Mesenchymal stem cell (in vitro differentiated cells and primary cell): ENCODE measurements around the gene IL36G.

Experiments
- DNase-seq: peaks from one replicate; pipeline ENCODE4 v3.0.0-alpha.2; 2013
- H2AFZ ChIP-seq: one replicate; pipeline ENCODE4 v1.6.1; 2013; ENCODE audit warnings: low read depth, mild to moderate bottlenecking, control low read depth, inconsistent platforms, low read length, moderate library complexity
- H2AK5ac ChIP-seq: 2 replicates; pipeline ENCODE4 v1.6.1; 2013; ENCODE audit warnings: low read length, moderate library complexity, mild to moderate bottlenecking, inconsistent platforms; ENCODE audit not compliant: severe bottlenecking
- H2BK120ac ChIP-seq: one replicate; pipeline ENCODE4 v1.6.1; 2013; ENCODE audit warnings: low read depth, mild to moderate bottlenecking, inconsistent platforms, low read length, moderate library complexity
- H2BK12ac ChIP-seq, 2 experiments: one replicate each; pipeline ENCODE4 v1.6.1; 2013; ENCODE audit warnings: inconsistent platforms in 2 of 2, low read length in 2 of 2, mild to moderate bottlenecking in 2 of 2, moderate library complexity in 2 of 2, control low read depth in 1 of 2
- H2BK15ac ChIP-seq: one replicate; pipeline ENCODE4 v1.6.1; 2013; ENCODE audit warnings: mild to moderate bottlenecking, low read depth, inconsistent platforms; ENCODE audit not compliant: poor library complexity, severe bottlenecking
- H2BK5ac ChIP-seq: 2 replicates; pipeline ENCODE4 v1.6.1; 2013; ENCODE audit warnings: low read depth, mild to moderate bottlenecking, low read length, control low read depth, inconsistent platforms; ENCODE audit not compliant: poor library complexity, severe bottlenecking
- H3K14ac ChIP-seq, 2 experiments: one replicate each; pipeline ENCODE4 v1.6.1; 2013; ENCODE audit warnings: inconsistent platforms in 2 of 2, low read length in 2 of 2, control low read depth in 1 of 2, mild to moderate bottlenecking in 1 of 2, moderate library complexity in 1 of 2
- H3K18ac ChIP-seq, 2 experiments: one replicate each; pipeline ENCODE4 v1.6.1; 2013; ENCODE audit warnings: inconsistent platforms in 2 of 2, low read length in 2 of 2, control low read depth in 1 of 2, low read depth in 1 of 2, mild to moderate bottlenecking in 1 of 2
- H3K23ac ChIP-seq, 2 experiments: one replicate each; pipeline ENCODE4 v1.6.1; 2013; ENCODE audit warnings: inconsistent platforms in 2 of 2, low read length in 2 of 2, mild to moderate bottlenecking in 2 of 2, moderate library complexity in 2 of 2, control low read depth in 1 of 2
- H3K27ac ChIP-seq: 2 replicates; pipeline ENCODE4 v1.5.1; 2013; ENCODE audit warnings: mild to moderate bottlenecking, moderate library complexity, low read length, control low read depth, inconsistent platforms; ENCODE audit not compliant: poor library complexity, severe bottlenecking
- H3K27me3 ChIP-seq, 2 experiments: 2 replicates each; pipeline versions ENCODE4 v1.6.1 to v1.7.0; 2013; ENCODE audit warnings: low read length in 2 of 2, mild to moderate bottlenecking in 2 of 2, moderate library complexity in 2 of 2, control low read depth in 1 of 2, inconsistent platforms in 1 of 2; ENCODE audit not compliant: control insufficient read depth in 1 of 2, insufficient read depth in 1 of 2
- H3K36me3 ChIP-seq, 2 experiments: 2 replicates each; pipeline versions ENCODE4 v1.6.1 to v1.7.0; 2013; ENCODE audit warnings: low read length in 2 of 2, control low read depth in 1 of 2, inconsistent platforms in 1 of 2, low read depth in 1 of 2, mild to moderate bottlenecking in 1 of 2; ENCODE audit not compliant: insufficient read depth in 2 of 2, control insufficient read depth in 1 of 2
- H3K4ac ChIP-seq, 2 experiments: one replicate each; pipeline ENCODE4 v1.6.1; 2013; ENCODE audit warnings: inconsistent platforms in 2 of 2, low read length in 2 of 2, mild to moderate bottlenecking in 2 of 2, moderate library complexity in 2 of 2, control low read depth in 1 of 2, low read depth in 1 of 2
- H3K4me1 ChIP-seq: 2 replicates; pipeline ENCODE4 v1.6.1; 2013; ENCODE audit warnings: low read depth, low read length, control low read depth; ENCODE audit not compliant: control insufficient read depth, insufficient read depth
- H3K4me2 ChIP-seq: 2 replicates; pipeline ENCODE4 v1.6.1; 2013; ENCODE audit warnings: low read length, mild to moderate bottlenecking, inconsistent platforms; ENCODE audit not compliant: poor library complexity, severe bottlenecking
- H3K4me3 ChIP-seq, 2 experiments: 2 replicates each; pipeline versions ENCODE4 v1.5.1 to v1.7.0; 2013; ENCODE audit warnings: low read length in 2 of 2, mild to moderate bottlenecking in 2 of 2, control low read depth in 1 of 2, low read depth in 1 of 2; ENCODE audit not compliant: insufficient read depth in 1 of 2
- H3K79me1 ChIP-seq: replicated peaks from 2 replicates; pipeline ENCODE4 v1.6.1; 2013; ENCODE audit warnings: mild to moderate bottlenecking, control low read depth, low read length, inconsistent platforms; ENCODE audit not compliant: poor library complexity, severe bottlenecking
- H3K9ac ChIP-seq: 2 replicates; pipeline ENCODE4 v1.7.0; 2013; ENCODE audit warnings: mild to moderate bottlenecking, low read length, moderate library complexity
- H3K9me3 ChIP-seq: 2 replicates; pipeline ENCODE4 v1.7.0; 2013; ENCODE audit warnings: mild to moderate bottlenecking, low read length; ENCODE audit not compliant: control insufficient read depth
- H4K8ac ChIP-seq: one replicate; pipeline ENCODE4 v1.6.1; 2013; ENCODE audit warnings: inconsistent platforms, mild to moderate bottlenecking, low read length, moderate library complexity
- H4K91ac ChIP-seq: one replicate; pipeline ENCODE4 v1.6.1; 2013; ENCODE audit warnings: mild to moderate bottlenecking, low read length, inconsistent platforms
- WGBS: methylation state at CpG from one replicate; pipeline ENCODE4 v1.1.7; 2013; ENCODE audit warnings: mixed read lengths; 5-methylcytosine and 5-hydroxymethylcytosine counted together

The IL36G gene

DNA sequence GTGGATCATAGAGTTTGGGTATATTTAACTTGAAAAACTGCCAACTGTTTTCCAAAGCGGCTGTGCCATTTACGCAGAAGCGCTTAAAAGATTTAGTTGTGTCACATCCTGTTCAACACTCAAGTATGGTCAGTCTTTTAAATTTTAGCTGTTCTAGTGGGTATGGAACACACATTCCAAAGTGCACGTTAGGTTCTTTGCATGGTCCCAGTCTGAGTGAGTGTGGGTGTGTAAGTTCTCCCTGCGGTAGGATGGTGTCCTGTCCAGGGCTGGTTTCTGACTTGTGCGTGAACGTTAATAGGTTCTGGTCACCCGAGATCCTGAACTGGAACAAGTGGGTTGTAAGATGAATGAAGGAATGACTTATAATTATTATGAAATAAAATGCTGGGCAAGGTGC lies 28.4 kb upstream of the IL36G start:
- H3K18ac ChIP-seq: no peak overlapping the region
- peaks cover 24% of the 10 kb centered on the region for H3K9me3 ChIP-seq
- H3K4me1 ChIP-seq: no peaks in the 10 kb centered on the region
- DNase-seq: no peak
- H2BK120ac ChIP-seq: no peak overlapping the region
- H3K9ac ChIP-seq: no peak overlapping the region
- no peak overlapping the region for H3K4ac ChIP-seq
- no peak overlapping the region for H3K27ac ChIP-seq
- no peak overlapping the region for H3K14ac ChIP-seq
- H3K79me1 ChIP-seq: no peaks in the 10 kb centered on the region
- peaks cover 30 to 62% of the 10 kb centered on the region in 2 experiments for H3K27me3 ChIP-seq
- no peak overlapping the region for H3K4me2 ChIP-seq
- H3K4me3 ChIP-seq: no peak overlapping the region
- no peak overlapping the region for H4K91ac ChIP-seq
- H2AFZ ChIP-seq: no peak overlapping the region
- H2BK15ac ChIP-seq: no peak overlapping the region
- no peak overlapping the region for H4K8ac ChIP-seq
- no peak overlapping the region for H2BK12ac ChIP-seq
- no peak overlapping the region for H2BK5ac ChIP-seq
- 88% methylated on average over 8 of the region's 8 CpGs for WGBS
- no peaks in the 10 kb centered on the region for H3K36me3 ChIP-seq
- H2AK5ac ChIP-seq: no peak overlapping the region
- no peak overlapping the region for H3K23ac ChIP-seq

DNA sequence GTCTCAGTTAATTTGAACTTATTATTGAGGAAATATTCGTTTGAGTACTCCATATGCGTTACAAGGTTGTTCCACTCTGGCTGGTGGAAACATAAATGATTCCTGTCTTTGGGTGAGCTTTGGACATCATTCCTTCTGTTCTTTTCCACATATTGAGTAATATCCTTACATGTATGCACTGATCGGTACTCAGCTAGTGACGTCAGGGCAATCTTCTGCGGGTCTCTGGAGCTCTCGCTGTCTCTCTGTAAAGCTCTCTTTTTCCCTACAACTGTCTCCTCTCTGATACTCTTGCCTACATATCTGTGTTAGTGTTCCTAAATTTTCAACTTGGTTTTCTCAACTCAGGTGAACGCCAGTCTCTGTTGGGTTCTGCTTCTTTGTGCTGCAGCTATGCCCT lies 23.4 kb upstream of the IL36G start:
- Histone ChIP-seq H3K4ac (no peak overlapping the region), H3K4me2 (no peak overlapping the region), H3K14ac (no peak overlapping the region), H3K36me3 (no peaks in the 10 kb centered on the region), H3K4me1 (peaks cover 6% of the 10 kb centered on the region), H3K27me3 (peaks cover 24 to 75% of the 10 kb centered on the region in 2 experiments), H3K79me1 (no peaks in the 10 kb centered on the region), H2BK15ac (no peak overlapping the region), H3K9me3 (no peaks in the 10 kb centered on the region), H4K91ac (no peak overlapping the region), H3K4me3 (no peak overlapping the region), H2BK120ac (no peak overlapping the region), H2BK12ac (no peak overlapping the region), H2BK5ac (no peak overlapping the region), H2AFZ (no peak overlapping the region), H3K18ac (no peak overlapping the region), H2AK5ac (no peak overlapping the region), H4K8ac (no peak overlapping the region), H3K27ac (no peak overlapping the region), H3K23ac (no peak overlapping the region), H3K9ac (no peak overlapping the region)
- DNase-seq: no peak
- WGBS: 92% methylated on average over 7 of the region's 7 CpGs

DNA sequence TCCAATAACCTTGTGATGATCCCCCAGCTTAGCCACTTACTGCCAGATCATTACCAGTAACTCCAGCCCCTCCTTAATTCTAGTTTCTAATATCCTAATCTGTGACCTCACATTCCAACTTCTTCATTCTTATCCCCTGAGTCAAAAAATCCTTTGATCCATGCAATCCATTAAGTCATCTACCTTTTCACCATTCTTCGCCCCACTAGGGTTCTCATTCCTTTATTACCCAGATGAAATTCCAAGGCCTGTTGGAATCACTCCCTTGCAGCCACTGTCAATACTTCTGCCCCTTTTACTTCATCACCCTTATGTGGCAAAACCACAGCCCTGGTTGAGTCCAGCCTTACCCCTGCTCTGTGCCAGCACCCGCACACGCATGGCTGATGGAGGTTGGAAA lies 20.3 kb upstream of the IL36G start:
- no peaks in the 10 kb centered on the region for H3K36me3 ChIP-seq

DNA sequence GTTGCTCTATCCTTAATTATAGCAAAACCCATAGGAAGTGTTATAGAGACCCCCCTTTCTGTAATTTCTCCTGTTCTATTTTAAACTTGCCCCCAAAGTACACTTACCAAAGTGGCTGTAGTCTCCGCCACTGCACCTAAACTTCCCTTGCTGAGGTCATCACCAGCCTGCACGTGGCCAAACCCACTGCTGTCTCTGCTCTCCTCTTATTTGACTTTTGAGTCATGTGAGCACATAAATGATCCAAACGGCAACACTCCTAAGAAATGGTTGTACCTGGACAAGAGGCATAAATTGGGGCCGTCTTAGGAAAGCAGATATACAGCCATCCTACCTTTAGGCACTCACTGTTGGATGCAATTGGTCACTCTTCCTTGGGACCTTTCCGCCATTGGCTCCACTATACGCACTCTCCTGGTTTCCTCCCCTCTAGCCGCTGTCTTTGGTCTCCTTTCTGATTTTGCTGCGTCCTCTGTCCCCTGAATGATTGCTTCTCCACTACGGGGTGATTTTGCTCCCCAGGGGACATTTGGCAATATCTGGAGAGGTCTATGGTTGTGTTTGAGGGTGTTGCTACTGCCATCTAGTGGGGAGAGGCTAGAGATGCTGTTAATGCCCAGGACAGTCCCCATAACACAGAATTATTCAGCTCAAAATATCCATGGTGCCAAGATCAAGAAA lies 19.2 kb upstream of the IL36G start:
- Histone ChIP-seq H3K4ac (no peak overlapping the region), H4K91ac (no peak overlapping the region), H3K27ac (no peak overlapping the region), H3K23ac (no peak overlapping the region), H3K4me3 (no peak overlapping the region), H3K4me1 (peaks cover 6% of the 10 kb centered on the region), H3K18ac (no peak overlapping the region), H3K9me3 (no peaks in the 10 kb centered on the region), H3K9ac (no peak overlapping the region), H4K8ac (no peak overlapping the region), H3K36me3 (no peaks in the 10 kb centered on the region), H3K27me3 (peaks cover 41 to 65% of the 10 kb centered on the region in 2 experiments), H2BK12ac (no peak overlapping the region), H2BK120ac (no peak overlapping the region), H2BK5ac (no peak overlapping the region), H2AK5ac (no peak overlapping the region), H3K4me2 (no peak overlapping the region), H2AFZ (no peak overlapping the region), H2BK15ac (no peak overlapping the region), H3K14ac (no peak overlapping the region), H3K79me1 (no peaks in the 10 kb centered on the region)
- DNase-seq: peak; percentile 68
- 47% methylated on average over 7 of the region's 9 CpGs for WGBS

More for the DNA sequence above, 20.3 kb upstream of the IL36G start:
- 94% methylated on average over 3 of the region's 3 CpGs for WGBS
- no peak overlapping the region for H3K4me3 ChIP-seq
- H3K23ac ChIP-seq: no peak overlapping the region
- H3K9me3 ChIP-seq: no peaks in the 10 kb centered on the region
- no peak overlapping the region for H3K14ac ChIP-seq
- H3K18ac ChIP-seq: no peak overlapping the region
- DNase-seq: no peak
- H3K27ac ChIP-seq: no peak overlapping the region
- H2BK120ac ChIP-seq: no peak overlapping the region
- no peak overlapping the region for H2BK12ac ChIP-seq
- H3K27me3 ChIP-seq: peaks cover 31 to 61% of the 10 kb centered on the region in 2 experiments
- no peak overlapping the region for H3K9ac ChIP-seq
- H2BK5ac ChIP-seq: no peak overlapping the region
- no peak overlapping the region for H2AFZ ChIP-seq
- no peak overlapping the region for H3K4ac ChIP-seq
- H4K91ac ChIP-seq: no peak overlapping the region
- H3K79me1 ChIP-seq: no peaks in the 10 kb centered on the region
- peaks cover 6% of the 10 kb centered on the region for H3K4me1 ChIP-seq
- H3K4me2 ChIP-seq: no peak overlapping the region
- no peak overlapping the region for H2BK15ac ChIP-seq
- H4K8ac ChIP-seq: no peak overlapping the region
- no peak overlapping the region for H2AK5ac ChIP-seq
